ENCODE results near the gene KIRREL3. TPM values are rescaled to one million over a fixed set of nuclear protein-coding genes. Genes with fewer than 3 reads are reported as not detected.

The KIRREL3 gene
- total RNA-seq, 1 donor from 2014 or later = 0.38 TPM

- Mint-ChIP-seq H3K27ac (ENCODE audit: unreplicated experiment) (no peak overlapping the region), H3K36me3 (ENCODE audit: low read depth, unreplicated experiment) (no peaks in the 10 kb centered on the region), H3K27me3 (ENCODE audit: unreplicated experiment) (no peaks in the 10 kb centered on the region), H3K4me3 (ENCODE audit: unreplicated experiment) (no peak overlapping the region), H3K4me1 (ENCODE audit: unreplicated experiment) (peaks cover 12% of the 10 kb centered on the region), H3K9me3 (ENCODE audit: unreplicated experiment) (no peaks in the 10 kb centered on the region)
- DNase-seq (ENCODE audit: low spot score) = no peak
- TF ChIP-seq CTCF (IDR thresholded peaks at IDR 0.05; ENCODE audit: unreplicated experiment) = no peak
Measured at GRCh38 chr11:126841999-126842398, 158.6 kb downstream of the KIRREL3 start.

GRCh38 chr11:126840975-126841374 lies 159.6 kb downstream of the KIRREL3 start:
- Mint-ChIP-seq H3K9me3 (ENCODE audit: unreplicated experiment) (no peaks in the 10 kb centered on the region), H3K27me3 (ENCODE audit: unreplicated experiment) (no peaks in the 10 kb centered on the region), H3K36me3 (ENCODE audit: low read depth, unreplicated experiment) (no peaks in the 10 kb centered on the region), H3K4me3 (ENCODE audit: unreplicated experiment) (no peak overlapping the region), H3K27ac (ENCODE audit: unreplicated experiment) (no peak overlapping the region), H3K4me1 (ENCODE audit: unreplicated experiment) (peaks cover 12% of the 10 kb centered on the region)
- DNase-seq (ENCODE audit: low spot score) = no peak
- TF ChIP-seq CTCF (IDR thresholded peaks at IDR 0.05; ENCODE audit: unreplicated experiment) = no peak

- Mint-ChIP-seq H3K4me1 (ENCODE audit: unreplicated experiment) (peaks cover 12% of the 10 kb centered on the region), H3K27ac (ENCODE audit: unreplicated experiment) (no peak overlapping the region), H3K27me3 (ENCODE audit: unreplicated experiment) (no peaks in the 10 kb centered on the region), H3K9me3 (ENCODE audit: unreplicated experiment) (no peaks in the 10 kb centered on the region), H3K4me3 (ENCODE audit: unreplicated experiment) (no peak overlapping the region), H3K36me3 (ENCODE audit: low read depth, unreplicated experiment) (no peaks in the 10 kb centered on the region)
- no peak for DNase-seq (ENCODE audit: low spot score)
- TF ChIP-seq CTCF (IDR thresholded peaks at IDR 0.05; ENCODE audit: unreplicated experiment) = no peak
Measured at GRCh38 chr11:126840201-126840886, 160.2 kb downstream of the KIRREL3 start.

GRCh38 chr11:126839496-126839895 lies 161.1 kb downstream of the KIRREL3 start:
- H3K27me3 Mint-ChIP-seq (ENCODE audit: unreplicated experiment) = no peaks in the 10 kb centered on the region
- no peaks in the 10 kb centered on the region for H3K36me3 Mint-ChIP-seq (ENCODE audit: low read depth, unreplicated experiment)
- no peaks in the 10 kb centered on the region for H3K9me3 Mint-ChIP-seq (ENCODE audit: unreplicated experiment)
- H3K4me1 Mint-ChIP-seq (ENCODE audit: unreplicated experiment) = peaks cover 12% of the 10 kb centered on the region
- DNase-seq (ENCODE audit: low spot score) = no peak
- no peak for TF ChIP-seq CTCF (IDR thresholded peaks at IDR 0.05; ENCODE audit: unreplicated experiment)
- no peak overlapping the region for H3K4me3 Mint-ChIP-seq (ENCODE audit: unreplicated experiment)
- H3K27ac Mint-ChIP-seq (ENCODE audit: unreplicated experiment) = peak overlapping the region; percentile 50

GRCh38 chr11:126838779-126839178 lies 161.8 kb downstream of the KIRREL3 start:
- Mint-ChIP-seq H3K4me3 (ENCODE audit: unreplicated experiment) (no peak overlapping the region), H3K36me3 (ENCODE audit: low read depth, unreplicated experiment) (no peaks in the 10 kb centered on the region), H3K27me3 (ENCODE audit: unreplicated experiment) (no peaks in the 10 kb centered on the region), H3K27ac (ENCODE audit: unreplicated experiment) (no peak overlapping the region), H3K9me3 (ENCODE audit: unreplicated experiment) (no peaks in the 10 kb centered on the region), H3K4me1 (ENCODE audit: unreplicated experiment) (peaks cover 12% of the 10 kb centered on the region)
- no peak for DNase-seq (ENCODE audit: low spot score)
- TF ChIP-seq CTCF (IDR thresholded peaks at IDR 0.05; ENCODE audit: unreplicated experiment) = no peak
